HG03442 (cell line): ENCODE data around the gene ITGAX.

Experiments
- ATAC-seq: cut with Tn5 transposase; IDR thresholded peaks from one replicate; pipeline ENCODE4 v1.9.1; 2021; ENCODE audit warnings: mild to moderate bottlenecking, moderate library complexity; ENCODE audit not compliant: unreplicated experiment

Gene ITGAX

DNA sequence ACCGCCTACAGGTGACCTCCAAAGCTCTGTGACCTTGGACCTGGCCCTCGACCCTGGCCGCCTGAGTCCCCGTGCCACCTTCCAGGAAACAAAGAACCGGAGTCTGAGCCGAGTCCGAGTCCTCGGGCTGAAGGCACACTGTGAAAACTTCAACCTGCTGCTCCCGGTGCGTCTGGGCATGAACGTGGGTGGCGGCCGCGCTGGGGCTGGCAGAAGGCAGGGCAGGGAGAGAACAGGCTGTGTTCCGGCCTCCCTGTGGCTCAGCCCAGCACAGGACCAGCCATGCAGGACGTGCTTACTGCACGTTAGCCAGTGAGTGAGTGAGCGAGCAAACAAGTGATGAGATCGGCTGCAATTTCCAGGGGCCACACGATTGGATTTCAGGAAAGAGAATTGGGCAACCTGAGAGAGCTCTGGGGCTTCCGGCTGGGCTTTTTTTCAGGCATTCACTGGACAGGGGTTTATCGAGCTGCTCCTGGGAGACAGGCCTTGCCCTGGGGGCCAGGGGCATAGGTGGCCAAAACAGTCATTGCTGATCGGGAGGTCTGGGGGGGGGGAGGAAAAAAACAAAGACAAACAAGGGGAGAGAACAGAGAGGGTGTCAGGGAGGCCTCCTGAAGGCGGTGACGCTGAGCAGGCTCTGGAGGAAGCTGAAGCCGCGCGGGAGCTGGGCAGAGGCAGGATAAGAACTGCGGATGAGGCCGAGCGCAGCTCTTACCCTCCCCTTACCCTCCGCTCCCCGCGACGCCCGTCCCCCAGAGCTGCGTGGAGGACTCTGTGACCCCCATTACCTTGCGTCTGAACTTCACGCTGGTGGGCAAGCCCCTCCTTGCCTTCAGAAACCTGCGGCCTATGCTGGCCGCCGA, 16.9 kb downstream of the ITGAX start:
- no peak for ATAC-seq

DNA sequence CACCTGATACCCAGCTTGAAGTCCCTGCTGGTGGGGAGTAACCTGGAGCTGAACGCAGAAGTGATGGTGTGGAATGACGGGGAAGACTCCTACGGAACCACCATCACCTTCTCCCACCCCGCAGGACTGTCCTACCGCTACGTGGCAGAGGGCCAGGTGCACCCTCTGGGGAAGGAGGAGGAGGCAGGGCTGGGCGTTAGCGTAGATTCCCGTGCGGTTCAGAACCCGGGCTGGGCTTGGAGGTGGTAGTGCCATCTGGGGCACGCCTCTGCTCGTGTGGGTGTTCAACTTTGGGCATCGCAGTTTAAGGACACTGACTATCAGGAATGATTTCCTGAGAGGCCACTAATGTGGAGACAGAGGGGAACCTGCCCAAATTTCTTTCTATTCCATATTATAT, 18.3 kb downstream of the ITGAX start:
- ATAC-seq: no peak

DNA sequence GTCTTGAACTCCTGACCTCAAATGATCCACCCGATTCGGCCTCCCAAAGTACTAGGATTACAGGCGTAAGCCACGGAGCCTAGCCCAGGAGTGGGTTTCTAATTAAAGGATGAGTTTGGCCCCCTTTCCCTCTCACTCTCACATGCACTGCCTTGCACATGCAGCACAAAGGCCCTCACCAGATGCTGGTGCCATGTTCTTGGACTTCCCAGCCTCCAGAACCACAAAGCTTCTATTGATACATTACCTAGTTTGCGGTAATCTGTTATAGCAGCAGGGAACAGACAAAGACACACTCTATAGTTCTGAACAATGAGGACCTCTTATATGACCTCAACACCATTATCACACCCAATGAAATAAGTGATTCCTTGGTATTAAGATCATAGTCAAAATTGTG, 20.3 kb downstream of the ITGAX start:
- no peak for ATAC-seq

DNA sequence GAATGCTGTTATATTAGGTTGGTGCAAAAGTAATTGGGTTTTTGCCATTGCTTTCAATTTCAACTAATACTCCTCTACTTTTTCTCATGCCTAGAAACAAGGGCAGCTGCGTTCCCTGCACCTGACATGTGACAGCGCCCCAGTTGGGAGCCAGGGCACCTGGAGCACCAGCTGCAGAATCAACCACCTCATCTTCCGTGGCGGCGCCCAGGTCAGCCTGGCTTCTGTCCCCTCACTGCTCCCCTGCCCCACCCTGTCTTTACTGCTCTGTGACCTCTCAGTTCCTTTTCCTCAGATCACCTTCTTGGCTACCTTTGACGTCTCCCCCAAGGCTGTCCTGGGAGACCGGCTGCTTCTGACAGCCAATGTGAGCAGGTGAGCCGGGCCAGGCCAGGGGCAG, 21.7 kb downstream of the ITGAX start:
- ATAC-seq: no peak

DNA sequence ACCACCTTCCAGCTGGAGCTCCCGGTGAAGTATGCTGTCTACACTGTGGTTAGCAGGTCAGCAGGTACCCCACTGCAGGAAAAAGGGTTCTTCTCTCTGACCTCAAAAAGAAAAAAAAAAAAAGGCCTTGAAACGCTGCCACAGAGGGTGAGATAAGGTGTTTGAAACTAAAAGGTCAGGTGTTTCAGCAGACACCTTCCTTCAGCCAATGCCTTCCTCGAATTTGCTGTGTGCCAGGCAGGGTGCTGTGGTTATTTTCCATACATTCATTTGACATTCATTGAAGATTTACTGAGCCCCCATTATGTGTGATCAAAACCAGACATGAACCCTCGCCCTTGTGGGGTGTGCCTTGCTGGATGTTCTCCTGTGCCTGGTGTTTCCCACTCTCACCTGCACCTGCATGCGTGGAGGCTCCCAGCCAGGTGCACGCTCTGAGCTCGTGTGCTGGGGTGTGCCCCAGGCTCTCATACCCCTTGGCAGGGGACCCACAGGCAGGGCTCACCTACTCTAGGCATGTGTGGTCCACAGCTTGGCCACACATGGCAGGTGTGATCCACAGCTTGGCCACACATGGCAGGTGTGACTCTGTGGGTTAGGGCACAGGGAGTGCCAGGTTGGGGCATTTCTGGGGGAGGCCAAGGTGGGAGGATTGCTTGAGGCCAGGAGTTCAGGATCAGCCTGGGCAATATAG, 22.4 kb downstream of the ITGAX start:
- ATAC-seq: no peak

DNA sequence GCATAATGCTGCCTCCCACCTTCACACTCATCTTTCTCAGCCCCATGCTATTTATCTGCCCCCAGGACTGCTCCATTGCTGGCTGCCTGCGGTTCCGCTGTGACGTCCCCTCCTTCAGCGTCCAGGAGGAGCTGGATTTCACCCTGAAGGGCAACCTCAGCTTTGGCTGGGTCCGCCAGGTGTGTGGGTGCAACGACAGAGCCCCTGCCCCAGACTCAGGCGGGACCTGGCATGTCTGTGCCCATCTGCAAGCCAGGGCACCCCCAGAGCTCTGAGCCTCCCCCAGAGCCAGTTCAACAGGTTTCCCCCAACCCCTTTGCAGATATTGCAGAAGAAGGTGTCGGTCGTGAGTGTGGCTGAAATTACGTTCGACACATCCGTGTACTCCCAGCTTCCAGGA, 25.2 kb downstream of the ITGAX start:
- no peak for ATAC-seq

DNA sequence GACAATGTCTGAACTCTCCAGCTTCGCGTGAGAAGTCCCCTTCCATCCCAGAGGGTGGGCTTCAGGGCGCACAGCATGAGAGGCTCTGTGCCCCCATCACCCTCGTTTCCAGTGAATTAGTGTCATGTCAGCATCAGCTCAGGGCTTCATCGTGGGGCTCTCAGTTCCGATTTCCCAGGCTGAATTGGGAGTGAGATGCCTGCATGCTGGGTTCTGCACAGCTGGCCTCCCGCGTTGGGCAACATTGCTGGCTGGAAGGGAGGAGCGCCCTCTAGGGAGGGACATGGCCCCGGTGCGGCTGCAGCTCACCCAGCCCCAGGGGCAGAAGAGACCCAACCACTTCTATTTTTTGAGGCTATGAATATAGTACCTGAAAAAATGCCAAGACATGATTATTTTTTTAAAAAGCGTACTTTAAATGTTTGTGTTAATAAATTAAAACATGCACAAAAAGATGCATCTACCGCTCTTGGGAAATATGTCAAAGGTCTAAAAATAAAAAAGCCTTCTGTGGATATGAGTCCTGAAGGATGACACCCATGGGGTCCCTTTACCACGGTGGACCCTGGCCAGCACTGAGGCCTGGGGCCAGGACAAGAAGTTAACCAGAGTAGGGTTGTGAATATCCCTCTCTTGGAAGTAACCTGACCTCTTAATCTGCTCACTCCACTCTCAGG, 27.6 kb downstream of the ITGAX start:
- no peak for ATAC-seq

DNA sequence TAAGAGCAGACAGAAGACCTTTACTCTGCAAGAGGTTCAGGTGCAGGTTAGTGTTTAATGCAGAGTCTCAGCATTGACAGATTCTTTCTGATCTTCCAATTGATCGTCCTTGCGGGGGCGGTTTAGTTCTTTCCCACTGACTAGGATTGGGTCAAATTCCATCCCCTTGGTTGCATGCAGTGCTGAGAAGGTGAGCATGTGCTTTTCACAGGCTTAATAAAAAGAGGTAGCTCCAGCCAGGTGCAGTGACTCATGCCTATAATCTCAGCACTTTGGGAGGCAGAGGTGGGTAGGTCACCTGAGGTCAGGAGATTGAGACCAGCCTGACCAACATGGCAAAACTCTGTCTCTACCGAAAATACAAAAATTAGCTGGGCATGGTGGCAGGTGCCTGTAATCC, 30.7 kb downstream of the ITGAX start:
- ATAC-seq: no peak

DNA sequence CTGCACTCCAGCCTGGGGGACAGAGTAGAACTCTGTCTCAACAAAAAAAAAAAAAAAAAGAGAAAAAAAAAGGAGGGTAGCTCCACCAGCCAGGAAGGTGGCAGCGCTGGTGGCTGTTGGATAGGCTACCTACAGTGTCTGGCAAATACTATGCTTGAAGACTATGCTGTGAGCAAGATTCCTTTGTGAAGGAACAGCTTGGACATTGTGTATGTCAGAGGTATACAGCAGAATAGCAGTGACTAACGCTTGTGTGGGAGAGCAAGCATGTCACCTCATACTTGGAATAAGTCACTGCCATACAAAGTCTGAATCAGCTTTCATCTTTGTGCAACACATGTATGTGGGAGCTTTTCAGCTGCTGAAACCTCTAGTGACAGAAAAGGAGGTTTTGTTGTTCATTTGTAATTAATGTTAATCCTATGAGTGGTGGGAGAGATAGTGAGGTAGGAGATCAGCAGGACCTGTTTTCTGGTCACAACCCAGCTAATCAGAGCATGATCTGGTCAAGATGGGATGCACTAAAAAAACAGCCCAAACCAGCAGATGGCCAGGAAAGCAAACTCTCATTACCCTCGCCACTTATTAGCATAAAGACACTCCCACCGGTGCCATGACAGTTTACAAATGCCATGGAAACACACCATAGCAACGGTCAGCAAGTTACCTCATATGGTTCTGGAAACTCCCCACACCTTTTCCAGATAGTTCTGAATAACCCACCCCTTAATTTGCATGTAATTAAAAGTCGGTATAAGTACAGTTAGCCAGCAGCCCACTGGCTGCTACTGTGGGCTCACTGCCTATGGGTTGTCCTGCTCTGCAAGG, 31.4 kb downstream of the ITGAX start:
- peak; percentile 69 for ATAC-seq

DNA sequence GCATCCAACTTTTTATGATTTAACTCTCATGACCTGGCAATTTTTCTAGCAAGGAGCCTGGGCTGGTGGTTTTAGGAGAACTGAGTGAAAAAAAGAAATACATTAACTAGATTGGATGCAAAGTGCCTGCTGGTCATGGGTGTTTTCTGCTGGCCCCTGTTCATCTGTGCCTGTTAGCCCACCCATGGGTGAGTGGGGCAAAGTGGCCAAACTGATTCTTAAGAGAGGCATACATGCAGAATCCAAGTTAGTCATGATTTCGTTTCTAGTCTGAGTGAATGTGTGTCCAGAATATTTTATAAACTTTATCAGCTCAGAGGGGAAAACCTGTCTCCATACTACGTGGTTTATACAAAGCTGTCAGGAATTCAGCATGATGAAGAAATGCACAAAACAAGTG, 33.6 kb downstream of the ITGAX start:
- ATAC-seq: no peak

DNA sequence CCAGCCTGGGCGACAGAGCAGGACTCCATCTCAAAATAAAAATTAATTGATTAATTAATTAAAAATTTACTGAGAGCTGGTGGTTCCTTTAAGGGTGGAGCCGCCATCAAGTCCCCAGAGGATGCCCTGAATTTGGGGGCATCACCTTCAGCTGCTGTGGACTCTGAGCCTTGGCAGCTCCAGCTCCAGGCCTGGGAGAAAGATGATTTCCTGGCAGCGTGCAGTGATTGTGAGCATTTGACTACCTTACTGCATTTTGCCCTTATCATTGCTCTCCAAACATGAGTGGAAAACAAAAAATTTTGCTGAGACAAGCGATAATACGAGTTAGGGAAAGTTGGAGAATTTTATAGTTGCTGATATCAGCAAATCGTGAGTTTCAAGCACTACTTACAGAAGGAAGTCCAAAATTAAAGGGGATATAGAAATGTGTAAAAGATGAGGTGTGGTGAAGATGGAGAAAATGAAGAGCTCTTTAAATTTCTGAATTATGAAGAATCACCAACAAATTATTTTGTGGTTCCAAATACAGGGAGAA, 35.6 kb downstream of the ITGAX start:
- no peak for ATAC-seq

DNA sequence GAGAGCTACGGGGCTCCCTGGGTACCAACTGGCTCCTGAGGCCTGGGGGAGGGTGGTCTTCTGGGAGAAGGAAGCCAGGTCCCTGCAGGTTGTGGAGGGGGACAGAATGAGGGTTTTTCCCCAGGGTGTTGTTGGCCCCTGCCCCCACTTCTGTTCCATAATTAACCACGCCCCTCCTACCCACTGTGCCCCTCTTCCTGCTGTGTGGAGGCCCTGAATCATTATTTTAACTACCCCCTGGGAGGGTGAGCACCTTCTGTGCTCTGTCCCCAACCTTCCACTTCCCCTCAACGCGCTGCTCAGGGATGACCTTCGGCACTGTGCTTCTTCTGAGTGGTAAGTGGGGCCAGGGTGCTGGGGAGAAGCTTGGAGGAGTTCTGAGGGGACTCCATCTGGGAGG, 38.1 kb downstream of the ITGAX start, which contains the start of gene ITGAD:
ITGAD (plus strand) TSS at position 280 of the 400 bp plus-strand sequence; CDS start at position 306, 26 bp downstream.
- ATAC-seq: no peak

DNA sequence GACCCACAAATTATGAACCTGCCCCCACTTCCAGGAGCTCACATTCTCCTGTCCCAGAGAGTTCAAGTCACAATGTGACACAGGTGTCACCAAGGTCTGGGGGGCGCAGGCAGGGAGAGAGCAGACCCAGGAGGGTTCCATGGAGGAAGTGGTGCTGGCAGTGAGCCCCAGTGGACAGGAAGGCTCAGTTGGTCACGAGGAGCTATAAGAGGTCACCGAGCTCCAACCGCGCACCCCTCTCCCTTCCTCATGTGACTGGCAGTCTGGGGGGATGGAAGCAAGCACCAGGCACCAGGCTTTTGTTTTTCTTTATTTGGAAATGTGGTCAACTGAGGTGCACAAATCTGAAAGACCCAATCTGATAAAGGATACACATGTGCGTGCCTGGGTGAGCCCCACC, 40.7 kb downstream of the ITGAX start:
- no peak for ATAC-seq

DNA sequence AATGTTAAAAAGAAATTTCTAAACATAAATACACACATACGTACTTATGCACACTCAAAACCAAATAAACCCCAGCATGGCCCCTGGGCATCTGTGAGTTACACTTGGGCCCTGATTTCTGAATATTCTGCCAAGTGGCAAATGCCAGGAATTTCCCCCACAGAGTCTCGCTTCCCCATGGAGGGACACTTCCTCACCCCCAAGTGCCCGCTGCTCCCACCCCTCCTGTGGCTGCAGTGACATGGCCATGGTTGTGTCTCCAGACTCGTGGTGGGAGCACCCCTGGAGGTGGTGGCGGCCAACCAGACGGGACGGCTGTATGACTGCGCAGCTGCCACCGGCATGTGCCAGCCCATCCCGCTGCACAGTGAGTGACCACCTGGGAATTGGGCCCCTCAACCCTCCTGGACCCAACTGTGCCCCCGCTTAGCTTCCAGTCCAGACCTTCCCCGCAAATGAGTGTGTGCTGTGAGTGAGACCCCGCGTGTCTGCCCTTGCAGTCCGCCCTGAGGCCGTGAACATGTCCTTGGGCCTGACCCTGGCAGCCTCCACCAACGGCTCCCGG, 42.2 kb downstream of the ITGAX start:
- no peak for ATAC-seq

DNA sequence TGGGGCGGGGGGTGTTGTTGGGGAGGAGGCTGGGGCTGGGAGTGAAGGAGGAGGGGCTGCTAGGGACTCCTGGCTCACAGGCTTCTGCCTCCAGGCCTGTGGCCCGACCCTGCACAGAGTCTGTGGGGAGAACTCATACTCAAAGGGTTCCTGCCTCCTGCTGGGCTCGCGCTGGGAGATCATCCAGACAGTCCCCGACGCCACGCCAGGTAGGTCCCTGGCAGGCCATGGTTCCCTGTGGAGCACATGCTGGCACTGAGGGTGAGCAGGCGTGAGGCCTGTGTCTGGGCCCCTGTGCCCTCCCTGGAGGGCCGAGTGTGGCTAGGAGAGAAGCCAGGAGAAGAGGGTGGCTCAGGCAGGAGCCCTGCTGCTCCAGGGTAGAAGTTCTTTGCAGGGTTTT, 42.7 kb downstream of the ITGAX start:
- no peak for ATAC-seq

DNA sequence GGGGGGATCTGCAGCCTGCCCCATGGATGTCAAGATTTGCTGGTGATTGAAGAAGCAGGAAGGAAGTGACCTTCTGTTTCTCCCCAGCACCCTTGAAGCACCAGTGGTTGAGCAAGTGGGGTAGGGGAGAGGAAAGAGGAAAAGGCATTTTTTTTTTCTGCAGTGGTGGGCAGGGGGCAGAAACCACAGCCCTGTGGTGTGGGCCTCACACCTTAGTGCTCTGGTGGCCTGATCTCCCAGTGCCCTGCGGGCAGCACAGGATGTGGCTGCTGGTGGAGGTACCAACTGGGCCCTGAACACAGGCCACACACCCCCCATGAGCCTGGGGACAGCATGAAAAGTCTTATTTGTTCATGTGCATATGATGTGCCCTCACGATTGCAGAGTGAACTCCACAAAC, 45.2 kb downstream of the ITGAX start:
- ATAC-seq: no peak

DNA sequence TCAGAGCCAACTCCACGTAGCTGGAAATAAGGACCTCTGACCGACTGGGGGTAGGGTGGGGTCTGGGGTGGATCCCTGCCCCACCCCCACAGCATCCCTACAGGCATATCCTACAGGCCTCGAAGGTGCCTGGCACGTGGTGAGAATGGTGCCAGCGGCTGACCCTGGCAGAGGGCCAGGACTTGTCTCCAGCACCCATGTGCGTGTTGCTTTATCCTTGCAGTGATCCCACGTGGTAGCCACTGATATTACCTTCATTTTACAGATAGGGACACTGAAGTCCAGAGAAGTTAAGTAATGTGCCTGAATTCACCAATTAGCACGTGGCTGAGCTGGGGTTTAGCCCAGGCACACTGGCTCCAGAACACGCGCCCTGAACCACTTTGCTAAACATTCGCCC, 46.5 kb downstream of the ITGAX start:
- no peak for ATAC-seq

DNA sequence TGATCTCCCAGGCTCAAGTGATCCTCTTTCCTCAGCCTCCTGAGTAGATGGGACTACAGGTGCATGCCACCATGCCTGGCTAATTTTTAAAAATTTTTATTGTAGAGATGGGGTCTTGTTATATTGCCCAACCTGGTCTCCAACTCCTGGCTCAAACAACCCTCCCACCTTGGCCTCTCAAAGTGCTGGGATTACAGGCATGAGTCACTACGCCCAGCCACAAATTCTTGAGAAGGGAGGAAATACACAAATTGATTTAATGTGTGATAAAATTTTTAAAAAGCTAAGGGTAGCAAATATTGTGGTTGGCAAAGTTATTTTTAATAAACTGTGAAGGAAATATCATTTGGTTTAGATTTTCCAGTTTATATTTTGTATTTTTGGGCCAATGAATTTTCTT, 47.7 kb downstream of the ITGAX start:
- no peak for ATAC-seq

DNA sequence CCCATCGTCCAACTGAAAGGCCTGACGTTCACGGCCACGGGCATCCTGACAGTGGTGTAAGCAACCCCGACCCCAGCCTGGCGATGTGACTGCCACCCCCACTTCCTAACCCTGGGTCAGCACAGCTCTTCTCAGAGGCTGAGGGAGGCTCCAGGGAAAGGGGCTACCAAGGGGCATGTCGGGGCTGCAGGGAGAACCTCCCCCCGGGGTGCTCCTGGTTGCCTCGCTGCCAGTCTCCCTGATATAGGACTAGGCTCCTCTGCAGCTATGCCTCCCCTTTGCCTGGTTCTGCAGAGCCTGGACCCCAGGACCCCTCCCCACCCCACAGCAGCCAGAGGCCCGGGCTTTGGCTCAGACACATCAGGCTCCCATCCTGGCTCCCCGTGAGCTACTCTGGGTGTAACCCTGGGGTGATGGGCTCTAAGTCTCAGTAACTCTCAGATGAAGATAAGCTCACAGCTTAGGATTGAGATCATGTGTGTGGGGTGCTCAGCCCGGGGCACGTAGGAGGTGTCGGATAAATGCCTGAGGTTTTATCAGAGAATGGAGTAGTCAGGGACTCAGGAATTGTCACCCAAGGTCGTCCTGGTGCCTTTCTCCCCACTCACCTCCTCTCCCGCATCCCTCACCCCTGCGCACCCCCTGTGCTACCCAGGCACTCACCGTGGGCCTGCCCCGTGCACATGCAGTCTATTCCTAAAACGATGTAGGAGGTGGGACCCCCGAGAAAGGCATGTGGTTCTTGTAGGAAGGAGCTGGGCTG, 48.8 kb downstream of the ITGAX start:
- ATAC-seq: no peak
